ENCODE data around the gene PSMD10.

Gene PSMD10

DNA sequence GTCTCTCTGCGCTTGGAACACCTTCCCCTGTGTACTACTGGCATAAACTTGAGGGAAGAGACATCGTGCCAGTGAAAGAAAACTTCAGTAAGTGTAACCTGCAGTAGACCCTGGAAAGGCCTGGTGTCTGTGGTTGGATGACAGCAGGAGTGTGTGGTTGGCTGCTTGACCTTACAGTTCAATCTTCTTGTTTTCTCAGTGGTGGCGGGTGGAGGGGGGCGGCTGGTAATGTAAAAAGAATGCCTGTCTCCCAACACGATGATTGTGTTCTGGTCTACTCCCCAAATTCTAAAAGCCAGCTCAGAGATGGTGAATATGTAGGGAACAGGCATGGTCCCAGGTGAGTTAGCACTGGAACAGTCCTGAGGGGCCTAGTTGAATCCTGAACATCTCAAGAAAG lies 18.6 kb downstream of the PSMD10 start:
- Histone ChIP-seq H3K4me1 (ENCODE audit: control insufficient read depth, insufficient read depth, low read length) (no peaks in the 10 kb centered on the region), H3K4me3 (ENCODE audit: low read depth, low read length) (no peak overlapping the region), H3K27ac (ENCODE audit: low read depth, low read length) (no peak overlapping the region), H3K27me3 (ENCODE audit: control insufficient read depth, insufficient read depth, low read length) (peaks cover 13% of the 10 kb centered on the region; the same call in 1 of the 2 replicates), H3K36me3 (ENCODE audit: control insufficient read depth, insufficient read depth, low read length) (no peaks in the 10 kb centered on the region), H3K9ac (ENCODE audit: low read length) (no peak overlapping the region), H3K9me3 (ENCODE audit: control insufficient read depth, insufficient read depth, low read depth, low read length) (no peaks in the 10 kb centered on the region)

GRCh38 chrX:108071578-108071977 lies 19.8 kb downstream of the PSMD10 start:
- peaks cover 18% of the 10 kb centered on the region; the same call in 1 of the 2 replicates for H3K27me3 ChIP-seq (ENCODE audit: control insufficient read depth, insufficient read depth, low read length)

DNA sequence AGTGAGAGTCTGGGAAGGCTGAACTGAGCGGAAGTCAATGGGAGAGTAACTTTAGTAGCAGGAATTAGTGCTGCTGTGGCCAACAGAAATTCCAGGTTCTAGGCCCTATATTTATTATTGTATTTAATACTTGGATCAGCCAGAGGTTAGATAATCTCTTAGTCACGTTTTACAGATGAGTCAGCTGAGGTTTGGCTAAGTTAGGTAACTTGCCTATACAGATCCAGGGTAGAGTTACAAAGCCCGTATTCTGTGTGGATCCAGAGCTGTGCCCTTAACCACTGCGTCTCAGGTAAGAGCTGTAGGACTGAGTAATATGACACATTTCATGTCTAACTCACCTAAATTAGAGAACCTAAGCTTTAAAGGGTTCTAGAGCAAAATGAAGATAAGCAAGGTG lies 20.5 kb downstream of the PSMD10 start:
- Histone ChIP-seq H3K4me3 (ENCODE audit: low read depth, low read length) (no peak overlapping the region), H3K9me3 (ENCODE audit: control insufficient read depth, insufficient read depth, low read depth, low read length) (no peaks in the 10 kb centered on the region), H3K9ac (ENCODE audit: low read length) (no peak overlapping the region), H3K27ac (ENCODE audit: low read depth, low read length) (no peak overlapping the region), H3K36me3 (ENCODE audit: control insufficient read depth, insufficient read depth, low read length) (no peaks in the 10 kb centered on the region), H3K27me3 (ENCODE audit: control insufficient read depth, insufficient read depth, low read length) (peaks cover 17% of the 10 kb centered on the region; the same call in 1 of the 2 replicates), H3K4me1 (ENCODE audit: control insufficient read depth, insufficient read depth, low read length) (peaks cover 5% of the 10 kb centered on the region)

More at GRCh38 chrX:108071578-108071977, 19.8 kb downstream of the PSMD10 start:
- no peaks in the 10 kb centered on the region for H3K9me3 ChIP-seq (ENCODE audit: control insufficient read depth, insufficient read depth, low read depth, low read length)
- H3K27ac ChIP-seq (ENCODE audit: low read depth, low read length), result no peak overlapping the region
- H3K9ac ChIP-seq (ENCODE audit: low read length), result no peak overlapping the region
- H3K36me3 ChIP-seq (ENCODE audit: control insufficient read depth, insufficient read depth, low read length), result no peaks in the 10 kb centered on the region
- no peak overlapping the region for H3K4me3 ChIP-seq (ENCODE audit: low read depth, low read length)
- H3K4me1 ChIP-seq (ENCODE audit: control insufficient read depth, insufficient read depth, low read length), result peaks cover 3% of the 10 kb centered on the region

DNA sequence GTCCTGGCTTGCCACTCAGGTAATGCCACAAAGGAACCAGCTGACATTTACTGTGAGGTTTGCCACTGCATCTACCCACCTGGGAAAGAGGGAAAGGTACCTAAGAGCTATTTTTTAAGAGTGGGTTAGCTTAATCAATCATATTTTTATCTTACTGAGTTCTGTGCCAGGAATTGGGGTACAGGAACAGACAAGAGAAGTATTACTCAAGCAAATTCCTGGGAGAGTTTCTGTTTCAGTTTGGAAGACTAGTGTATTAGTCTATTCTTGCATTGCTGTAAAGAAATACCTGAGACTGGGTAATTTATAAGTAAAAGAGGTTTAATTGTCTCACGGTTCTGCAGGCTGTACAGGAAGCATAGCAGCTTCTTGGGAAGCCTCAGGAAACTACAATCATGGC lies 23.2 kb downstream of the PSMD10 start:
- Histone ChIP-seq H3K27me3 (ENCODE audit: control insufficient read depth, insufficient read depth, low read length) (peaks cover 13% of the 10 kb centered on the region; the same call in 1 of the 2 replicates), H3K4me1 (ENCODE audit: control insufficient read depth, insufficient read depth, low read length) (peaks cover 5% of the 10 kb centered on the region), H3K9me3 (ENCODE audit: control insufficient read depth, insufficient read depth, low read depth, low read length) (no peaks in the 10 kb centered on the region), H3K36me3 (ENCODE audit: control insufficient read depth, insufficient read depth, low read length) (no peaks in the 10 kb centered on the region), H3K9ac (ENCODE audit: low read length) (no peak overlapping the region), H3K4me3 (ENCODE audit: low read depth, low read length) (no peak overlapping the region), H3K27ac (ENCODE audit: low read depth, low read length) (no peak overlapping the region)

DNA sequence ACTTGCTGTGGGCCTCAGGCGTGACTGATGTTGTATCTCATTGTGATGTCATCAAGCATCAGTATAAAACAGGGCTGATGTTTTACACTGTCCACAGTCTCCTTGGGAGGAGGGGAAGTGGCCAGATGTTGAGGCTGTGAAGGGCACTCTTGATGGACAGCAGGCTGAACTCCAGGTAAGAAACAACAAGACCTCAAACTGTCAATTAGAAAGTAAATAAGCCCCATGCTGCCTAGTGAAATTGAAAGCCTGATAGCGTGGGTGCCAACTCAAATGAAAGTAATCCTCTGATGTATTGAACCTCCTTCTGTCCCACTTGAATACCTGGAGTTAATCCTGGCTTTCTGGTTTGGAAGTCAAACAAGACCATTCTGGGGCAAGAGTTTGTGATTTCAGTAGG lies 26.7 kb downstream of the PSMD10 start:
- Histone ChIP-seq H3K36me3 (ENCODE audit: control insufficient read depth, insufficient read depth, low read length) (no peaks in the 10 kb centered on the region), H3K4me1 (ENCODE audit: control insufficient read depth, insufficient read depth, low read length) (peaks cover 5% of the 10 kb centered on the region), H3K27me3 (ENCODE audit: control insufficient read depth, insufficient read depth, low read length) (peaks cover 20% of the 10 kb centered on the region; the same call in 1 of the 2 replicates), H3K9me3 (ENCODE audit: control insufficient read depth, insufficient read depth, low read depth, low read length) (no peaks in the 10 kb centered on the region), H3K9ac (ENCODE audit: low read length) (no peak overlapping the region), H3K27ac (ENCODE audit: low read depth, low read length) (no peak overlapping the region), H3K4me3 (ENCODE audit: low read depth, low read length) (no peak overlapping the region)

- H3K9ac ChIP-seq (ENCODE audit: low read length), result no peak overlapping the region
- H3K9me3 ChIP-seq (ENCODE audit: control insufficient read depth, insufficient read depth, low read depth, low read length), result no peaks in the 10 kb centered on the region
- H3K4me3 ChIP-seq (ENCODE audit: low read depth, low read length), result no peak overlapping the region
- no peaks in the 10 kb centered on the region for H3K36me3 ChIP-seq (ENCODE audit: control insufficient read depth, insufficient read depth, low read length)
- H3K4me1 ChIP-seq (ENCODE audit: control insufficient read depth, insufficient read depth, low read length), result peaks cover 5% of the 10 kb centered on the region
- H3K27me3 ChIP-seq (ENCODE audit: control insufficient read depth, insufficient read depth, low read length), result peaks cover 20% of the 10 kb centered on the region; the same call in 1 of the 2 replicates
- no peak overlapping the region for H3K27ac ChIP-seq (ENCODE audit: low read depth, low read length)
Observed at GRCh38 chrX:108064001-108064400, 27.3 kb downstream of the PSMD10 start.

DNA sequence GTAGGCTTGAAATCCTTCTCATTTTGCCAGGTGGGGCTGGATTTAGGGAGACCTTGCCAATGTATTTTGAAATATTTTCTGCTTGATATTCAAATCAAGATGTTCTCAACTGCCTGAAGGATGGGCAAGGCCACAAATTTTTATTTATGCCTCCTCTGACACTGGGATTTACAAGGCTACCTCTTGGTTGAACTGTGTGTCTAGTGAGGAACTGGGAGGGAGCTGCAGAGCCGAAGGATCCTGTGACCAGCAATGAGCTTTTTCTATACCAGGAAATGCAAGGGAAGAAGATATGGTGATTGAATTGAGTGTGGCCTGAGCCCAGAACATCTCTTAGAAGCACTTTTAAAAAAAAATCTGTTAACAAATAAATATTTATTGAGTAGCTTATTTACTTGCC lies 31.5 kb downstream of the PSMD10 start:
- H3K36me3 ChIP-seq (ENCODE audit: control insufficient read depth, insufficient read depth, low read length), result no peaks in the 10 kb centered on the region

GRCh38 chrX:108055546-108055945 lies 35.8 kb downstream of the PSMD10 start:
- Histone ChIP-seq H3K27ac (ENCODE audit: low read depth, low read length) (no peak overlapping the region), H3K4me3 (ENCODE audit: low read depth, low read length) (no peak overlapping the region), H3K9me3 (ENCODE audit: control insufficient read depth, insufficient read depth, low read depth, low read length) (no peaks in the 10 kb centered on the region), H3K9ac (ENCODE audit: low read length) (no peak overlapping the region), H3K4me1 (ENCODE audit: control insufficient read depth, insufficient read depth, low read length) (no peaks in the 10 kb centered on the region), H3K27me3 (ENCODE audit: control insufficient read depth, insufficient read depth, low read length) (peaks cover 18% of the 10 kb centered on the region; the same call in 1 of the 2 replicates), H3K36me3 (ENCODE audit: control insufficient read depth, insufficient read depth, low read length) (no peaks in the 10 kb centered on the region)

More for the DNA sequence above, 31.5 kb downstream of the PSMD10 start:
- no peak overlapping the region for H3K9ac ChIP-seq (ENCODE audit: low read length)
- H3K4me3 ChIP-seq (ENCODE audit: low read depth, low read length), result no peak overlapping the region
- H3K27me3 ChIP-seq (ENCODE audit: control insufficient read depth, insufficient read depth, low read length), result peaks cover 23% of the 10 kb centered on the region; the same call in 1 of the 2 replicates
- no peak overlapping the region for H3K27ac ChIP-seq (ENCODE audit: low read depth, low read length)
- H3K9me3 ChIP-seq (ENCODE audit: control insufficient read depth, insufficient read depth, low read depth, low read length), result no peaks in the 10 kb centered on the region
- H3K4me1 ChIP-seq (ENCODE audit: control insufficient read depth, insufficient read depth, low read length), result no peaks in the 10 kb centered on the region

DNA sequence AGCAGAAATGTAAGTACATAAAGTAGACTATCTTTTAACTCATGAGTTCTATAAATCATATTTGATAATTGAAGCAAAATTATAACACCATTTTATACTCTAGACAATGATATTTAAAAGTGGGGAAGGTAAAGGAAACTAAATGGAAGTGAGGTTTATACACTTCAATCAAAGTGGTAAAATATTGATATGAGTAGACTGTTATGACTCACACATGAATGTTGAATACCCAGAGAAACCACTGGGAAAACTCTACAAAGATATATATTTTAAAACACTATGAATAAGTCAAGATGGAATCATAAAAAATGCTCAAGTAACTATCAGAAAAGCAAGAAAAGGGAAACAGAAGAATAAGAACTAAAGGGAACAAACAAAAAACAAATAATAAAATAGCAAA lies 38.1 kb downstream of the PSMD10 start:
- no peaks in the 10 kb centered on the region for H3K36me3 ChIP-seq (ENCODE audit: control insufficient read depth, insufficient read depth, low read length)
- no peak overlapping the region for H3K9ac ChIP-seq (ENCODE audit: low read length)
- H3K27ac ChIP-seq (ENCODE audit: low read depth, low read length), result no peak overlapping the region
- no peaks in the 10 kb centered on the region for H3K4me1 ChIP-seq (ENCODE audit: control insufficient read depth, insufficient read depth, low read length)
- H3K4me3 ChIP-seq (ENCODE audit: low read depth, low read length), result no peak overlapping the region
- peaks cover 15% of the 10 kb centered on the region; the same call in 1 of the 2 replicates for H3K27me3 ChIP-seq (ENCODE audit: control insufficient read depth, insufficient read depth, low read length)
- H3K9me3 ChIP-seq (ENCODE audit: control insufficient read depth, insufficient read depth, low read depth, low read length), result no peaks in the 10 kb centered on the region

DNA sequence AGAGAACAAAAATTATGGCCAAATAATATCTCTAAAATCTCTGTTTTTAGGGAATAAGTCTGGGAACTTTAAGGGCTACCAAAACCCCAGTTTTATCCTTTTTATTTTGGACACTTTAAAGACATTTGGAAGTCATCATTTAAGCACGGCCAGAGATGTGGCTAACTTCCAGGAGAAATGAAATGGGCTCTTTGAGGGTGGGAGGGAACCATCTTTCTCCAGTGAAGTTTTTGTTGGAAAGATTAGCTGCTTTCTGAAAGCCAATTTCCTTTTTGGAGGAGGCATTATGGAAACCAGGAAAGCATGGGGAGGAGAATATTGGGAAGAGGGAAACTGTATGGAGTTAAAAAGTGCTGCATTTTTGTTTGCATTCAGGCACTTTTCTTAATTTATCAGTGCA lies 41.7 kb downstream of the PSMD10 start:
- Histone ChIP-seq H3K9me3 (ENCODE audit: control insufficient read depth, insufficient read depth, low read depth, low read length) (no peaks in the 10 kb centered on the region), H3K4me3 (ENCODE audit: low read depth, low read length) (no peak overlapping the region), H3K27ac (ENCODE audit: low read depth, low read length) (no peak overlapping the region), H3K4me1 (ENCODE audit: control insufficient read depth, insufficient read depth, low read length) (no peaks in the 10 kb centered on the region), H3K9ac (ENCODE audit: low read length) (no peak overlapping the region), H3K27me3 (ENCODE audit: control insufficient read depth, insufficient read depth, low read length) (peaks cover 2% of the 10 kb centered on the region; the same call in 1 of the 2 replicates), H3K36me3 (ENCODE audit: control insufficient read depth, insufficient read depth, low read length) (no peaks in the 10 kb centered on the region)

GRCh38 chrX:108044554-108045256 lies 46.6 kb downstream of the PSMD10 start, which contains the start of gene VSIG1:
TSS of gene VSIG1 (plus strand) at chrX:108045065. CDS start at chrX:108045131, 66 bp downstream.
- no peak within 1 kb of the TSS for H3K27ac ChIP-seq (ENCODE audit: low read depth, low read length)
- H3K9ac ChIP-seq (ENCODE audit: low read length), result no peak within 1 kb of the TSS
- no peaks in the 10 kb centered on the region for H3K36me3 ChIP-seq (ENCODE audit: control insufficient read depth, insufficient read depth, low read length)
- H3K9me3 ChIP-seq (ENCODE audit: control insufficient read depth, insufficient read depth, low read depth, low read length), result no peaks in the 10 kb centered on the region
- no peaks in the 10 kb centered on the region for H3K4me1 ChIP-seq (ENCODE audit: control insufficient read depth, insufficient read depth, low read length)
- H3K4me3 ChIP-seq (ENCODE audit: low read depth, low read length), result no peak within 1 kb of the TSS
- peaks cover 6% of the 10 kb centered on the region; the same call in 1 of the 2 replicates for H3K27me3 ChIP-seq (ENCODE audit: control insufficient read depth, insufficient read depth, low read length)
